K562 (cell line): Measurements from ENCODE around the gene PATJ. TPM values are rescaled to one million over a fixed set of nuclear protein-coding genes. Genes with fewer than 3 reads are reported as not detected.

Source experiments
- CEBPB ChIP-seq: fragments of 450-650 bp; IDR thresholded peaks from 2 replicates; pipeline ENCODE4 v1.6.1; 2016; ENCODE audit warnings: missing genetic modification characterization, missing compliant biosample characterization
- E2F3 ChIP-seq: fragments of 250-450 bp; sonication (Bioruptor Pico); IDR thresholded peaks from 2 replicates; pipeline ENCODE4 v1.4.0; 2020; ENCODE audit warnings: mild to moderate bottlenecking
- EP300 ChIP-seq: IDR thresholded peaks from 2 replicates; pipeline ENCODE4 v1.6.1; 2012; ENCODE audit warnings: low read length, improper control_type of control experiment
- FOXA3 ChIP-seq, 2 experiments: fragments of 450-650 bp in 1 of 2; sonication (generic) in 1 of 2; formaldehyde crosslinking; IDR thresholded peaks in 1 of 2; conservative IDR thresholded peaks in 1 of 2; 2 replicates each; pipeline versions ENCODE4 v1.4.0 to v1.8.0; 2020 to 2022; ENCODE audit warnings: mild to moderate bottlenecking in 2 of 2, missing genetic modification reagents in 1 of 2
- RFX5 ChIP-seq: IDR thresholded peaks from 2 replicates; pipeline ENCODE4 v1.6.1; 2011; ENCODE audit warnings: low read depth, mild to moderate bottlenecking, improper control_type of control experiment, low read length
- SAP30 ChIP-seq: fragments of 200-600 bp; sonication (generic); IDR thresholded peaks from 2 replicates; pipeline ENCODE4 v1.6.1; 2012; ENCODE audit warnings: borderline replicate concordance, low read depth, mild to moderate bottlenecking, moderate library complexity, low read length, control low read depth, inconsistent platforms; ENCODE audit not compliant: insufficient read depth, poor library complexity, severe bottlenecking
- YY1 ChIP-seq, 3 experiments: IDR thresholded peaks; 2 replicates each; pipeline ENCODE4 v1.6.1; 2011; ENCODE audit warnings: low read length in 2 of 3, mild to moderate bottlenecking in 2 of 3, moderate library complexity in 2 of 3, borderline replicate concordance in 1 of 3, control low read depth in 1 of 3, low read depth in 1 of 3; ENCODE audit not compliant: insufficient read depth in 3 of 3, insufficient replicate concordance in 2 of 3, control insufficient read depth in 1 of 3, insufficient read length in 1 of 3; ENCODE audit errors: extremely low read depth in 1 of 3
- ZNF12 ChIP-seq: sonication (generic); formaldehyde crosslinking; IDR thresholded peaks from 2 replicates; pipeline ENCODE4 v1.4.0; 2020; ENCODE audit warnings: mild to moderate bottlenecking, missing genetic modification reagents
- ZNF165 ChIP-seq: fragments of 250-450 bp; sonication (Bioruptor Pico); IDR thresholded peaks from 2 replicates; pipeline ENCODE4 v1.4.0; 2020; ENCODE audit warnings: borderline replicate concordance
- polyA plus RNA-seq, 8 experiments: library from polyadenylated mRNA; depleted of rRNA in 4 of 8; stranded (reverse) in 5 of 8; unstranded in 3 of 8; fragments of >200 nt; fragmentation: Nextera tagmentation in 2 of 8; fragmentation: Illumina TruSeq in 1 of 8; extraction: Ambion mirVana in 2 of 8; extraction: Trizol in 1 of 8; gene quantifications; 2 replicates each; pipeline versions ENCODE4 v1.2.1 to v1.2.3, GENCODE V29; 2011 to 2014; ENCODE audit warnings: inconsistent platforms in 1 of 8, missing spikeins in 1 of 8
- total RNA-seq, 7 experiments: library from RNA; depleted of rRNA in 6 of 7; stranded (reverse); fragments of >200 nt in 6 of 7; fragmentation: Illumina TruSeq in 2 of 7; extraction: Trizol in 2 of 7; gene quantifications; 2 replicates each; pipeline versions ENCODE4 v1.2.1 to v1.2.3, GENCODE V29; 2011 to 2021; ENCODE audit warnings: low replicate concordance in 1 of 7
- TF ChIP-seq, protein P1 (sequence below), 2 experiments: fragments of 150-350 bp in 1 of 2; IDR thresholded peaks; 2 replicates each; pipeline ENCODE4 v1.6.1; 2012 to 2016; ENCODE audit warnings: low read depth in 2 of 2, low read length in 2 of 2, mild to moderate bottlenecking in 1 of 2, moderate library complexity in 1 of 2
- TF ChIP-seq, protein P2 (sequence below), 2 experiments: fragments of 450-650 bp in 1 of 2; sonication (generic) in 1 of 2; formaldehyde crosslinking in 1 of 2; IDR thresholded peaks in 1 of 2; conservative IDR thresholded peaks in 1 of 2; 2 replicates each; pipeline versions ENCODE4 v1.6.1 to v1.8.1; 2016 to 2023; ENCODE audit warnings: mild to moderate bottlenecking in 2 of 2, moderate library complexity in 2 of 2, inconsistent platforms in 1 of 2, missing genetic modification reagents in 1 of 2
- TF ChIP-seq, protein P3 (sequence below): fragments of 450-650 bp; IDR thresholded peaks from 2 replicates; pipeline ENCODE4 v1.6.1; 2016; ENCODE audit warnings: borderline replicate concordance
- TF ChIP-seq, protein P4 (sequence below), 2 experiments: fragments of 200-800 bp in 1 of 2; sonication (Bioruptor generic) in 1 of 2; sonication (generic) in 1 of 2; formaldehyde crosslinking in 1 of 2; IDR thresholded peaks in 1 of 2; conservative IDR thresholded peaks in 1 of 2; 2 replicates each; pipeline versions ENCODE4 v1.5.0 to v1.6.1; 2016 to 2020; ENCODE audit warnings: missing compliant biosample characterization in 1 of 2, missing genetic modification characterization in 1 of 2, missing genetic modification reagents in 1 of 2
- TF ChIP-seq, protein P5 (sequence below): fragments of 250-450 bp; sonication (Bioruptor Pico); IDR thresholded peaks from 2 replicates; pipeline ENCODE4 v1.6.1; 2021; ENCODE audit warnings: mild to moderate bottlenecking

The PATJ gene
- total and polyA plus RNA-seq, 9 of the 15 experiments (the other 6 are each of a cell fraction or from before 2014, with no cell fraction given): 0.22 TPM; not detected in 8

DNA sequence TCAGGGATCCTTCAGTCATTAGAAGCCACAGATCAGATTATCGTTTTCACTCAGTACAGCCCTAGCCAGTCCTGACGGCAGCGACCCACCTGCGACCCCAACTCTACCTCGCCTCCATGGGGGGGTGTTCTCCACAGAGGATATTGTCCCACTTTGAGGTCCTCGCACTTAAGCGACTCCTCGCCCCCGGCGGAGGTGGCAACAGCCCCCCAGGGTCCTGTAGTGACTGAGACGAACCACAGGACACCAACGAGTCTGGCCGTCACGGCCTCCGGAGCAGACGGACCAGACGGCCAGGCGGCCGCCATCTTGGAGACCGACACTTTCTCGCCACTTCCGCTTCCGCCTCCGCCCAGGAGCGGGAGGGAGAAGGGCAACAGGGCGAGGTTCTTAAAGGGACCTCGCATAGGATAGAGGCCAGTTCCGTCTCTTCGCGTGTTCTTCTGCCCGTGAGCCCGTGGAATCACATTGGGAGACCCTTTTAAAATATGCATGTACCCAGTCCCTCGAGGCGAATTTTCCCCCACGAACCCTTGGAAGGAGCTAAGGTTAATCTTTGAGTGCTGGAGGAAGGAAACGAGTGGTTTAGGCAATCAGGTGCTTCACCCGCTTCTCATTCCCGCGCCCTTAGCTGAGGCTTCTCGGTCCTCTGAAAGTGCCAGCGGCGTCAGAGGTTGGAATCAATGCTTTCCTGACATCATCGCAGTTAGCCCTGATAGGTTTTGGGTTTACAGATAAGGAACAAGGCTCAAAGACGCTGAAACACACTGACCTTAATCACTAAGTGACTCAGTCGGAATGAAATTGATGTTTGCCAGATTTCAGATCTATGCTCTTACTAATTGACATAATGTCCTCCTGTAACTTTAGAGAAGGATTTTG, 17.2 kb upstream of the PATJ start, which contains the start of gene TM2D1 (continued):
- TF ChIP-seq, protein P1, sequence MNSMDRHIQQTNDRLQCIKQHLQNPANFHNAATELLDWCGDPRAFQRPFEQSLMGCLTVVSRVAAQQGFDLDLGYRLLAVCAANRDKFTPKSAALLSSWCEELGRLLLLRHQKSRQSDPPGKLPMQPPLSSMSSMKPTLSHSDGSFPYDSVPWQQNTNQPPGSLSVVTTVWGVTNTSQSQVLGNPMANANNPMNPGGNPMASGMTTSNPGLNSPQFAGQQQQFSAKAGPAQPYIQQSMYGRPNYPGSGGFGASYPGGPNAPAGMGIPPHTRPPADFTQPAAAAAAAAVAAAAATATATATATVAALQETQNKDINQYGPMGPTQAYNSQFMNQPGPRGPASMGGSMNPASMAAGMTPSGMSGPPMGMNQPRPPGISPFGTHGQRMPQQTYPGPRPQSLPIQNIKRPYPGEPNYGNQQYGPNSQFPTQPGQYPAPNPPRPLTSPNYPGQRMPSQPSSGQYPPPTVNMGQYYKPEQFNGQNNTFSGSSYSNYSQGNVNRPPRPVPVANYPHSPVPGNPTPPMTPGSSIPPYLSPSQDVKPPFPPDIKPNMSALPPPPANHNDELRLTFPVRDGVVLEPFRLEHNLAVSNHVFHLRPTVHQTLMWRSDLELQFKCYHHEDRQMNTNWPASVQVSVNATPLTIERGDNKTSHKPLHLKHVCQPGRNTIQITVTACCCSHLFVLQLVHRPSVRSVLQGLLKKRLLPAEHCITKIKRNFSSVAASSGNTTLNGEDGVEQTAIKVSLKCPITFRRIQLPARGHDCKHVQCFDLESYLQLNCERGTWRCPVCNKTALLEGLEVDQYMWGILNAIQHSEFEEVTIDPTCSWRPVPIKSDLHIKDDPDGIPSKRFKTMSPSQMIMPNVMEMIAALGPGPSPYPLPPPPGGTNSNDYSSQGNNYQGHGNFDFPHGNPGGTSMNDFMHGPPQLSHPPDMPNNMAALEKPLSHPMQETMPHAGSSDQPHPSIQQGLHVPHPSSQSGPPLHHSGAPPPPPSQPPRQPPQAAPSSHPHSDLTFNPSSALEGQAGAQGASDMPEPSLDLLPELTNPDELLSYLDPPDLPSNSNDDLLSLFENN (IDR thresholded peaks at IDR 0.05; ENCODE audit: low read depth in 2 of 2, low read length in 2 of 2): peak in 1 of 2 experiments; percentile 44; a peak in 1 of 4 replicates
- TF ChIP-seq SAP30 (peak; percentile 47), RFX5 (no peak), FOXA3 (CRISPR knock-in tag; conservative IDR thresholded peaks at IDR 0.05 in 1 of 2, IDR thresholded peaks at IDR 0.05 in 1 of 2) (peak in 1 of 2 experiments; percentile 74; a peak in 1 of 4 replicates), EP300 (peak; percentile 0; the same call in 1 of the 2 replicates), ZNF12 (CRISPR knock-in tag) (peak; percentile 77; the same call in 1 of the 2 replicates), YY1 (IDR thresholded peaks at IDR 0.05; ENCODE audit: borderline replicate concordance in 1 of 3, control insufficient read depth in 1 of 3, extremely low read depth in 1 of 3, insufficient read depth in 3 of 3, insufficient read length in 1 of 3, insufficient replicate concordance in 2 of 3, low read depth in 1 of 3, low read length in 2 of 3) (peak; percentile 96 to 99 (median 99)), CEBPB (tag) (peak; percentile 41; the same call in 1 of the 2 replicates), ZNF165 (CRISPR knock-in tag) (no peak), E2F3 (CRISPR knock-in tag) (0 out of 2 replicates have a peak, but pooled peaks have one; percentile 41)
- TF ChIP-seq, protein P2, sequence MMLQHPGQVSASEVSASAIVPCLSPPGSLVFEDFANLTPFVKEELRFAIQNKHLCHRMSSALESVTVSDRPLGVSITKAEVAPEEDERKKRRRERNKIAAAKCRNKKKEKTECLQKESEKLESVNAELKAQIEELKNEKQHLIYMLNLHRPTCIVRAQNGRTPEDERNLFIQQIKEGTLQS (IDR thresholded peaks at IDR 0.05): peak; percentile 71
- TF ChIP-seq, protein P2 (CRISPR knock-in tag; conservative IDR thresholded peaks at IDR 0.05): no peak; the same call in 1 of the 2 replicates
- TF ChIP-seq, protein P3, sequence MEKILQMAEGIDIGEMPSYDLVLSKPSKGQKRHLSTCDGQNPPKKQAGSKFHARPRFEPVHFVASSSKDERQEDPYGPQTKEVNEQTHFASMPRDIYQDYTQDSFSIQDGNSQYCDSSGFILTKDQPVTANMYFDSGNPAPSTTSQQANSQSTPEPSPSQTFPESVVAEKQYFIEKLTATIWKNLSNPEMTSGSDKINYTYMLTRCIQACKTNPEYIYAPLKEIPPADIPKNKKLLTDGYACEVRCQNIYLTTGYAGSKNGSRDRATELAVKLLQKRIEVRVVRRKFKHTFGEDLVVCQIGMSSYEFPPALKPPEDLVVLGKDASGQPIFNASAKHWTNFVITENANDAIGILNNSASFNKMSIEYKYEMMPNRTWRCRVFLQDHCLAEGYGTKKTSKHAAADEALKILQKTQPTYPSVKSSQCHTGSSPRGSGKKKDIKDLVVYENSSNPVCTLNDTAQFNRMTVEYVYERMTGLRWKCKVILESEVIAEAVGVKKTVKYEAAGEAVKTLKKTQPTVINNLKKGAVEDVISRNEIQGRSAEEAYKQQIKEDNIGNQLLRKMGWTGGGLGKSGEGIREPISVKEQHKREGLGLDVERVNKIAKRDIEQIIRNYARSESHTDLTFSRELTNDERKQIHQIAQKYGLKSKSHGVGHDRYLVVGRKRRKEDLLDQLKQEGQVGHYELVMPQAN: peak; percentile 72; the same call in 1 of the 2 replicates
- TF ChIP-seq, protein P4, sequence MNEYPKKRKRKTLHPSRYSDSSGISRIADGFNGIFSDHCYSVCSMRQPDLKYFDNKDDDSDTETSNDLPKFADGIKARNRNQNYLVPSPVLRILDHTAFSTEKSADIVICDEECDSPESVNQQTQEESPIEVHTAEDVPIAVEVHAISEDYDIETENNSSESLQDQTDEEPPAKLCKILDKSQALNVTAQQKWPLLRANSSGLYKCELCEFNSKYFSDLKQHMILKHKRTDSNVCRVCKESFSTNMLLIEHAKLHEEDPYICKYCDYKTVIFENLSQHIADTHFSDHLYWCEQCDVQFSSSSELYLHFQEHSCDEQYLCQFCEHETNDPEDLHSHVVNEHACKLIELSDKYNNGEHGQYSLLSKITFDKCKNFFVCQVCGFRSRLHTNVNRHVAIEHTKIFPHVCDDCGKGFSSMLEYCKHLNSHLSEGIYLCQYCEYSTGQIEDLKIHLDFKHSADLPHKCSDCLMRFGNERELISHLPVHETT (CRISPR knock-in tag; conservative IDR thresholded peaks at IDR 0.05 in 1 of 2, IDR thresholded peaks at IDR 0.05 in 1 of 2): no peak
- TF ChIP-seq, protein P5, sequence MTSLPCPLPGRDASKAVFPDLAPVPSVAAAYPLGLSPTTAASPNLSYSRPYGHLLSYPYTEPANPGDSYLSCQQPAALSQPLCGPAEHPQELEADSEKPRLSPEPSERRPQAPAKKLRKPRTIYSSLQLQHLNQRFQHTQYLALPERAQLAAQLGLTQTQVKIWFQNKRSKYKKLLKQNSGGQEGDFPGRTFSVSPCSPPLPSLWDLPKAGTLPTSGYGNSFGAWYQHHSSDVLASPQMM: no peak
